ENCODE data around the gene DDX49. TPM values are rescaled to one million over a fixed set of nuclear protein-coding genes. Genes with fewer than 3 reads are reported as not detected.

The DDX49 gene
- total RNA-seq, 2 donors from 2014 or later = 31.1 to 57.8 TPM

GRCh38 chr19:18906605-18907519, 12.7 kb upstream of the DDX49 start:
- Histone ChIP-seq H3K36me3 (peaks cover 6% of the 10 kb centered on the region), H3K27ac (no peak overlapping the region), H3K9ac (ENCODE audit: low read depth in 2 of 2, low read length in 2 of 2) (peak overlapping the region in 1 of 2 donors; percentile 35), H3K9me3 (no peaks in the 10 kb centered on the region), H3K4me3 (no peak overlapping the region), H3K27me3 (no peaks in the 10 kb centered on the region), H3K4me1 (no peaks in the 10 kb centered on the region)
- DNase-seq = no peak
- intact Hi-C loops (cut with DNase I) = no loop called here
- TF ChIP-seq CTCF (IDR thresholded peaks at IDR 0.05) = no peak

- Histone ChIP-seq H3K36me3 (peaks cover 6% of the 10 kb centered on the region), H3K9me3 (no peaks in the 10 kb centered on the region), H3K27ac (no peak overlapping the region), H3K4me1 (no peaks in the 10 kb centered on the region), H3K9ac (ENCODE audit: low read depth in 2 of 2, low read length in 2 of 2) (no peak overlapping the region), H3K27me3 (no peaks in the 10 kb centered on the region), H3K4me3 (no peak overlapping the region)
- no peak for TF ChIP-seq CTCF (IDR thresholded peaks at IDR 0.05)
- intact Hi-C loops (cut with DNase I) = no loop called here
- DNase-seq = no peak
Measured at GRCh38 chr19:18908917-18909619, 10.4 kb upstream of the DDX49 start.

GRCh38 chr19:18910010-18910409, 9.5 kb upstream of the DDX49 start:
- TF ChIP-seq CTCF (IDR thresholded peaks at IDR 0.05) = no peak
- DNase-seq = no peak
- no peak overlapping the region for H3K4me3 ChIP-seq
- no peaks in the 10 kb centered on the region for H3K4me1 ChIP-seq
- no peak overlapping the region for H3K27ac ChIP-seq
- intact Hi-C loops (cut with DNase I) = no loop called here
- H3K36me3 ChIP-seq = peaks cover 6% of the 10 kb centered on the region
- H3K9ac ChIP-seq (ENCODE audit: low read depth in 2 of 2, low read length in 2 of 2) = no peak overlapping the region
- H3K27me3 ChIP-seq = no peaks in the 10 kb centered on the region
- H3K9me3 ChIP-seq = no peaks in the 10 kb centered on the region

GRCh38 chr19:18910801-18911436, 8.6 kb upstream of the DDX49 start:
- TF ChIP-seq CTCF (IDR thresholded peaks at IDR 0.05) = no peak
- no peaks in the 10 kb centered on the region for H3K9me3 ChIP-seq
- H3K4me3 ChIP-seq = no peak overlapping the region
- H3K36me3 ChIP-seq = peaks cover 6% of the 10 kb centered on the region
- intact Hi-C loops (cut with DNase I) = no loop called here
- H3K4me1 ChIP-seq = no peaks in the 10 kb centered on the region
- no peaks in the 10 kb centered on the region for H3K27me3 ChIP-seq
- no peak overlapping the region for H3K9ac ChIP-seq (ENCODE audit: low read depth in 2 of 2, low read length in 2 of 2)
- DNase-seq = no peak
- H3K27ac ChIP-seq = no peak overlapping the region

GRCh38 chr19:18912933-18913332, 6.6 kb upstream of the DDX49 start:
- H3K9me3 ChIP-seq = no peaks in the 10 kb centered on the region
- H3K9ac ChIP-seq (ENCODE audit: low read depth in 2 of 2, low read length in 2 of 2) = no peak overlapping the region
- H3K4me1 ChIP-seq = peaks cover 5% of the 10 kb centered on the region
- no peak overlapping the region for H3K27ac ChIP-seq
- H3K36me3 ChIP-seq = no peaks in the 10 kb centered on the region
- DNase-seq = no peak
- intact Hi-C loops (cut with DNase I) = no loop called here
- TF ChIP-seq CTCF (IDR thresholded peaks at IDR 0.05) = no peak
- H3K27me3 ChIP-seq = no peaks in the 10 kb centered on the region
- no peak overlapping the region for H3K4me3 ChIP-seq
